Mesenchymal stem cell (in vitro differentiated cells and primary cell): ENCODE results near the gene STXBP4.

ENCODE experiments used
- DNase-seq: peaks from one replicate; pipeline ENCODE4 v3.0.0-alpha.2; 2013
- H2AFZ ChIP-seq: one replicate; pipeline ENCODE4 v1.6.1; 2013; ENCODE audit warnings: low read depth, mild to moderate bottlenecking, control low read depth, inconsistent platforms, low read length, moderate library complexity
- H2AK5ac ChIP-seq: 2 replicates; pipeline ENCODE4 v1.6.1; 2013; ENCODE audit warnings: low read length, moderate library complexity, mild to moderate bottlenecking, inconsistent platforms; ENCODE audit not compliant: severe bottlenecking
- H2BK120ac ChIP-seq: one replicate; pipeline ENCODE4 v1.6.1; 2013; ENCODE audit warnings: low read depth, mild to moderate bottlenecking, inconsistent platforms, low read length, moderate library complexity
- H2BK12ac ChIP-seq, 2 experiments: one replicate each; pipeline ENCODE4 v1.6.1; 2013; ENCODE audit warnings: inconsistent platforms in 2 of 2, low read length in 2 of 2, mild to moderate bottlenecking in 2 of 2, moderate library complexity in 2 of 2, control low read depth in 1 of 2
- H2BK15ac ChIP-seq: one replicate; pipeline ENCODE4 v1.6.1; 2013; ENCODE audit warnings: mild to moderate bottlenecking, low read depth, inconsistent platforms; ENCODE audit not compliant: poor library complexity, severe bottlenecking
- H2BK5ac ChIP-seq: 2 replicates; pipeline ENCODE4 v1.6.1; 2013; ENCODE audit warnings: low read depth, mild to moderate bottlenecking, low read length, control low read depth, inconsistent platforms; ENCODE audit not compliant: poor library complexity, severe bottlenecking
- H3K14ac ChIP-seq, 2 experiments: one replicate each; pipeline ENCODE4 v1.6.1; 2013; ENCODE audit warnings: inconsistent platforms in 2 of 2, low read length in 2 of 2, control low read depth in 1 of 2, mild to moderate bottlenecking in 1 of 2, moderate library complexity in 1 of 2
- H3K18ac ChIP-seq, 2 experiments: one replicate each; pipeline ENCODE4 v1.6.1; 2013; ENCODE audit warnings: inconsistent platforms in 2 of 2, low read length in 2 of 2, control low read depth in 1 of 2, low read depth in 1 of 2, mild to moderate bottlenecking in 1 of 2
- H3K23ac ChIP-seq, 2 experiments: one replicate each; pipeline ENCODE4 v1.6.1; 2013; ENCODE audit warnings: inconsistent platforms in 2 of 2, low read length in 2 of 2, mild to moderate bottlenecking in 2 of 2, moderate library complexity in 2 of 2, control low read depth in 1 of 2
- H3K27ac ChIP-seq: 2 replicates; pipeline ENCODE4 v1.5.1; 2013; ENCODE audit warnings: mild to moderate bottlenecking, moderate library complexity, low read length, control low read depth, inconsistent platforms; ENCODE audit not compliant: poor library complexity, severe bottlenecking
- H3K27me3 ChIP-seq, 2 experiments: 2 replicates each; pipeline versions ENCODE4 v1.6.1 to v1.7.0; 2013; ENCODE audit warnings: low read length in 2 of 2, mild to moderate bottlenecking in 2 of 2, moderate library complexity in 2 of 2, control low read depth in 1 of 2, inconsistent platforms in 1 of 2; ENCODE audit not compliant: control insufficient read depth in 1 of 2, insufficient read depth in 1 of 2
- H3K36me3 ChIP-seq, 2 experiments: 2 replicates each; pipeline versions ENCODE4 v1.6.1 to v1.7.0; 2013; ENCODE audit warnings: low read length in 2 of 2, control low read depth in 1 of 2, inconsistent platforms in 1 of 2, low read depth in 1 of 2, mild to moderate bottlenecking in 1 of 2; ENCODE audit not compliant: insufficient read depth in 2 of 2, control insufficient read depth in 1 of 2
- H3K4ac ChIP-seq, 2 experiments: one replicate each; pipeline ENCODE4 v1.6.1; 2013; ENCODE audit warnings: inconsistent platforms in 2 of 2, low read length in 2 of 2, mild to moderate bottlenecking in 2 of 2, moderate library complexity in 2 of 2, control low read depth in 1 of 2, low read depth in 1 of 2
- H3K4me1 ChIP-seq: 2 replicates; pipeline ENCODE4 v1.6.1; 2013; ENCODE audit warnings: low read depth, low read length, control low read depth; ENCODE audit not compliant: control insufficient read depth, insufficient read depth
- H3K4me2 ChIP-seq: 2 replicates; pipeline ENCODE4 v1.6.1; 2013; ENCODE audit warnings: low read length, mild to moderate bottlenecking, inconsistent platforms; ENCODE audit not compliant: poor library complexity, severe bottlenecking
- H3K4me3 ChIP-seq, 2 experiments: 2 replicates each; pipeline versions ENCODE4 v1.5.1 to v1.7.0; 2013; ENCODE audit warnings: low read length in 2 of 2, mild to moderate bottlenecking in 2 of 2, control low read depth in 1 of 2, low read depth in 1 of 2; ENCODE audit not compliant: insufficient read depth in 1 of 2
- H3K79me1 ChIP-seq: replicated peaks from 2 replicates; pipeline ENCODE4 v1.6.1; 2013; ENCODE audit warnings: mild to moderate bottlenecking, control low read depth, low read length, inconsistent platforms; ENCODE audit not compliant: poor library complexity, severe bottlenecking
- H3K9ac ChIP-seq: 2 replicates; pipeline ENCODE4 v1.7.0; 2013; ENCODE audit warnings: mild to moderate bottlenecking, low read length, moderate library complexity
- H3K9me3 ChIP-seq: 2 replicates; pipeline ENCODE4 v1.7.0; 2013; ENCODE audit warnings: mild to moderate bottlenecking, low read length; ENCODE audit not compliant: control insufficient read depth
- H4K8ac ChIP-seq: one replicate; pipeline ENCODE4 v1.6.1; 2013; ENCODE audit warnings: inconsistent platforms, mild to moderate bottlenecking, low read length, moderate library complexity
- H4K91ac ChIP-seq: one replicate; pipeline ENCODE4 v1.6.1; 2013; ENCODE audit warnings: mild to moderate bottlenecking, low read length, inconsistent platforms
- WGBS: methylation state at CpG from one replicate; pipeline ENCODE4 v1.1.7; 2013; ENCODE audit warnings: mixed read lengths; 5-methylcytosine and 5-hydroxymethylcytosine counted together

Gene STXBP4

GRCh38 chr17:55159251-55159650 lies 190.7 kb downstream of the STXBP4 start:
- no peak overlapping the region for H2BK5ac ChIP-seq
- H2AK5ac ChIP-seq = no peak overlapping the region
- no peak overlapping the region for H4K91ac ChIP-seq
- no peak overlapping the region for H3K14ac ChIP-seq
- DNase-seq = no peak
- H3K4me2 ChIP-seq = no peak overlapping the region
- H3K27me3 ChIP-seq = no peaks in the 10 kb centered on the region
- H3K4me1 ChIP-seq = peaks cover 5% of the 10 kb centered on the region
- H3K27ac ChIP-seq = peak overlapping the region; percentile 74
- no peaks in the 10 kb centered on the region for H3K36me3 ChIP-seq
- H2BK15ac ChIP-seq = no peak overlapping the region
- no peaks in the 10 kb centered on the region for H3K79me1 ChIP-seq
- no peak overlapping the region for H4K8ac ChIP-seq
- no peaks in the 10 kb centered on the region for H3K9me3 ChIP-seq
- 92% methylated on average over 2 of the region's 2 CpGs for WGBS
- no peak overlapping the region for H3K4ac ChIP-seq
- no peak overlapping the region for H2BK12ac ChIP-seq
- H3K4me3 ChIP-seq = no peak overlapping the region
- H3K9ac ChIP-seq = no peak overlapping the region
- H2AFZ ChIP-seq = no peak overlapping the region
- H2BK120ac ChIP-seq = no peak overlapping the region
- H3K23ac ChIP-seq = no peak overlapping the region
- H3K18ac ChIP-seq = no peak overlapping the region

- no peak overlapping the region for H4K8ac ChIP-seq
These were observed 191.9 kb downstream of the STXBP4 start for GRCh38 chr17:55160501-55160900.

GRCh38 chr17:55161935-55162555 lies 193.5 kb downstream of the STXBP4 start:
- Histone ChIP-seq H3K79me1 (no peaks in the 10 kb centered on the region), H2AK5ac (peak overlapping the region; percentile 3), H3K27me3 (no peaks in the 10 kb centered on the region), H3K9me3 (no peaks in the 10 kb centered on the region), H2BK5ac (no peak overlapping the region), H3K27ac (peak overlapping the region; percentile 38), H4K8ac (no peak overlapping the region), H3K4me3 (no peak overlapping the region), H3K36me3 (no peaks in the 10 kb centered on the region), H2AFZ (no peak overlapping the region), H3K4me1 (peaks cover 5% of the 10 kb centered on the region), H2BK15ac (no peak overlapping the region), H3K14ac (no peak overlapping the region), H3K9ac (no peak overlapping the region), H3K18ac (no peak overlapping the region), H3K23ac (no peak overlapping the region), H2BK12ac (no peak overlapping the region), H3K4me2 (no peak overlapping the region), H3K4ac (no peak overlapping the region), H2BK120ac (no peak overlapping the region), H4K91ac (no peak overlapping the region)
- 23% methylated on average over 7 of the region's 7 CpGs for WGBS
- peak; percentile 81 for DNase-seq

More at GRCh38 chr17:55160501-55160900, 191.9 kb downstream of the STXBP4 start:
- no peaks in the 10 kb centered on the region for H3K27me3 ChIP-seq
- H2BK15ac ChIP-seq = no peak overlapping the region
- no peak overlapping the region for H2BK12ac ChIP-seq
- H3K9me3 ChIP-seq = no peaks in the 10 kb centered on the region
- H3K79me1 ChIP-seq = no peaks in the 10 kb centered on the region
- H2AFZ ChIP-seq = no peak overlapping the region
- no peak overlapping the region for H2BK5ac ChIP-seq
- no peak overlapping the region for H2AK5ac ChIP-seq
- H3K4ac ChIP-seq = no peak overlapping the region
- no peak overlapping the region for H3K23ac ChIP-seq
- H3K14ac ChIP-seq = no peak overlapping the region
- H3K36me3 ChIP-seq = no peaks in the 10 kb centered on the region
- H3K18ac ChIP-seq = no peak overlapping the region
- no peak overlapping the region for H2BK120ac ChIP-seq
- H3K4me1 ChIP-seq = peaks cover 5% of the 10 kb centered on the region
- DNase-seq = no peak
- no peak overlapping the region for H3K4me2 ChIP-seq
- no peak overlapping the region for H4K91ac ChIP-seq
- WGBS = 91% methylated on average over 7 of the region's 7 CpGs
- H3K4me3 ChIP-seq = no peak overlapping the region
- H3K9ac ChIP-seq = no peak overlapping the region
- H3K27ac ChIP-seq = no peak overlapping the region

GRCh38 chr17:55162556-55162946 lies 194.0 kb downstream of the STXBP4 start:
- no peak for DNase-seq
- Histone ChIP-seq H3K9ac (no peak overlapping the region), H2BK12ac (no peak overlapping the region), H2BK120ac (no peak overlapping the region), H3K18ac (no peak overlapping the region), H2AK5ac (no peak overlapping the region), H3K36me3 (no peaks in the 10 kb centered on the region), H3K4ac (no peak overlapping the region), H3K4me1 (peaks cover 5% of the 10 kb centered on the region), H2AFZ (no peak overlapping the region), H3K4me3 (no peak overlapping the region), H4K91ac (no peak overlapping the region), H3K79me1 (no peaks in the 10 kb centered on the region), H3K4me2 (no peak overlapping the region), H4K8ac (no peak overlapping the region), H2BK5ac (no peak overlapping the region), H2BK15ac (no peak overlapping the region), H3K23ac (no peak overlapping the region), H3K27ac (no peak overlapping the region), H3K27me3 (no peaks in the 10 kb centered on the region), H3K14ac (no peak overlapping the region), H3K9me3 (no peaks in the 10 kb centered on the region)
